ENCODE measurements around the gene ZNF436.
A peak's percentile ranks its signal among the peaks of the same experiment; 100 is the strongest.
"Not testable (repeated sequence)": the region's sequence is repeated elsewhere in the genome, so short reads cannot be mapped to it uniquely, and the experiment has no call there.

Gene ZNF436

GRCh38 chr1:23339632-23340031, 30.0 kb downstream of the ZNF436 start:
- H3K9ac ChIP-seq (ENCODE audit: low read depth, low read length) = no peak overlapping the region
- H3K4me1 ChIP-seq (ENCODE audit: insufficient read depth, low read length) = peaks cover 25% of the 10 kb centered on the region; the same call in 1 of the 2 replicates
- H3K9me3 ChIP-seq (ENCODE audit: insufficient read depth, low read depth, low read length) = no peaks in the 10 kb centered on the region
- peaks cover 41% of the 10 kb centered on the region for H3K36me3 ChIP-seq (ENCODE audit: insufficient read depth, low read depth, low read length)
- H3K27ac ChIP-seq (ENCODE audit: low read length) = no peak overlapping the region
- H3K27me3 ChIP-seq (ENCODE audit: insufficient read depth, low read length) = no peaks in the 10 kb centered on the region
- H3K4me3 ChIP-seq (ENCODE audit: low read length) = peak overlapping the region; percentile 84; the same call in 1 of the 2 replicates

GRCh38 chr1:23337869-23338268, 31.8 kb downstream of the ZNF436 start:
- Histone ChIP-seq H3K9ac (ENCODE audit: low read depth, low read length) (no peak overlapping the region), H3K9me3 (ENCODE audit: insufficient read depth, low read depth, low read length) (no peaks in the 10 kb centered on the region), H3K4me1 (ENCODE audit: insufficient read depth, low read length) (peaks cover 25% of the 10 kb centered on the region; the same call in 1 of the 2 replicates), H3K36me3 (ENCODE audit: insufficient read depth, low read depth, low read length) (peaks cover 58% of the 10 kb centered on the region), H3K27ac (ENCODE audit: low read length) (no peak overlapping the region), H3K27me3 (ENCODE audit: insufficient read depth, low read length) (no peaks in the 10 kb centered on the region), H3K4me3 (ENCODE audit: low read length) (no peak overlapping the region)

GRCh38 chr1:23331713-23332112, 37.9 kb downstream of the ZNF436 start:
- Histone ChIP-seq H3K27me3 (ENCODE audit: insufficient read depth, low read length) (no peaks in the 10 kb centered on the region), H3K4me1 (ENCODE audit: insufficient read depth, low read length) (no peaks in the 10 kb centered on the region), H3K27ac (ENCODE audit: low read length) (no peak overlapping the region), H3K9me3 (ENCODE audit: insufficient read depth, low read depth, low read length) (no peaks in the 10 kb centered on the region), H3K36me3 (ENCODE audit: insufficient read depth, low read depth, low read length) (peaks cover 93% of the 10 kb centered on the region), H3K4me3 (ENCODE audit: low read length) (no peak overlapping the region), H3K9ac (ENCODE audit: low read depth, low read length) (no peak overlapping the region)

DNA sequence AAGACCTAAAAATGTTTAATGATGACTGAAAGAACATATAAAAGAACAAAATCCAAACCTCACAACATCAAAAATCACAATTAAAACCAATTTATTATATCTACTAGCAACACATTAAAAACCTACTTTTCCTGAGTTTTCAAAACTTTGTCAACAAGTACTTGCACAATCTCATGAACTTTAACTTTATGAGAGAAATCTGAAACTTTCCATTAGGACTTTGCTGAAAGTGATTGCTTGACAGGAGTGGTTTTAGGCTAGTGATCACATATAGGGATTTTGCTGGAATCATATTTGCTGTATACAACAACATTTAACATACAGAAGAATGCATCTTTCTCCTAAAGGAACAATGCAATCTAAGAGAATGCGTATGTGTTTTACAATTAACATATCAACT, 38.8 kb downstream of the ZNF436 start:
- Histone ChIP-seq H3K36me3 (ENCODE audit: insufficient read depth, low read depth, low read length) (peaks cover 95% of the 10 kb centered on the region), H3K4me1 (ENCODE audit: insufficient read depth, low read length) (no peaks in the 10 kb centered on the region), H3K27ac (ENCODE audit: low read length) (no peak overlapping the region), H3K9me3 (ENCODE audit: insufficient read depth, low read depth, low read length) (no peaks in the 10 kb centered on the region), H3K4me3 (ENCODE audit: low read length) (no peak overlapping the region), H3K9ac (ENCODE audit: low read depth, low read length) (no peak overlapping the region), H3K27me3 (ENCODE audit: insufficient read depth, low read length) (no peaks in the 10 kb centered on the region)

DNA sequence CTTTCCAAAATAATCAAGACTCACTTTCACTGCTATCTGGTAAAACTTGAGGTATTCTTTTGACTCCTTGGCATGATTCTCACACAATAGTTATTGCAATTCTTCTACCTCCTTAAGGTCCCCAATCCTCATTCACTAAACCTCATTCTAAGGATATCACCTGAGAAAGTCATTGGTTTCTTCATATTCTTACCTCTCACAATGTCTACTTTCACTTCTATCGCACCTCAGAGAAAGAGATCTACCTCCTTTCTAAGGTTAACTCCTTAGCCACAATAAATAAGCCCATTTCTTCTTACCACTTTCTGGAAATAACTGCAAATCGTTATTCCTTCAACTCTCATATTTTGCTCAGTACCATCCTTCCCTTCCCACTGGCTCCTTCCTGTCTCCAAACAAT, 44.2 kb downstream of the ZNF436 start:
- no peaks in the 10 kb centered on the region for H3K9me3 ChIP-seq (ENCODE audit: insufficient read depth, low read depth, low read length)
- no peaks in the 10 kb centered on the region for H3K4me1 ChIP-seq (ENCODE audit: insufficient read depth, low read length)
- H3K27me3 ChIP-seq (ENCODE audit: insufficient read depth, low read length) = no peaks in the 10 kb centered on the region
- peaks cover 86% of the 10 kb centered on the region for H3K36me3 ChIP-seq (ENCODE audit: insufficient read depth, low read depth, low read length)
- H3K27ac ChIP-seq (ENCODE audit: low read length) = no peak overlapping the region
- H3K9ac ChIP-seq (ENCODE audit: low read depth, low read length) = no peak overlapping the region
- no peak overlapping the region for H3K4me3 ChIP-seq (ENCODE audit: low read length)

GRCh38 chr1:23322770-23323169, 46.9 kb downstream of the ZNF436 start:
- H3K27me3 ChIP-seq (ENCODE audit: insufficient read depth, low read length) = no peaks in the 10 kb centered on the region
- no peaks in the 10 kb centered on the region for H3K9me3 ChIP-seq (ENCODE audit: insufficient read depth, low read depth, low read length)
- H3K4me3 ChIP-seq (ENCODE audit: low read length) = no peak overlapping the region
- peaks cover 86% of the 10 kb centered on the region for H3K36me3 ChIP-seq (ENCODE audit: insufficient read depth, low read depth, low read length)
- H3K9ac ChIP-seq (ENCODE audit: low read depth, low read length) = no peak overlapping the region
- no peak overlapping the region for H3K27ac ChIP-seq (ENCODE audit: low read length)
- H3K4me1 ChIP-seq (ENCODE audit: insufficient read depth, low read length) = no peaks in the 10 kb centered on the region

DNA sequence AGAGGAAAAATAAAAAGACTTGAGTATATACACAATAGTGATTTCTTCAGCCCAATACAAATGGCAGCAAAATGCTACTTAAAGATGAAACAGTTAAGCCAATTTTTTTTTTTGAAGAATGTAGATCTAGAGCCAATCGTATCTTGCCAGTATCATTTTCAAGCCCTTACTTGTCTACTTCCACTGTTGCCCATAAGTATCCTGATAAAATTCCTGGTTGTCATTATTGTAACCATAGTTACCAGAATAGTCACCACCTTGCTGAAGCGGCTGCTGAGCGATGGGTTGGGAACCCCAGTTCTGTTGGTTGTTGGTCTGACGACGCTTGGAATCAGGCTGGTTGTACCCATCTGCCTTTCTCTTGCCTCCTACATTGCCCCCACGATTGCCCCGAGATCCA, 59.4 kb downstream of the ZNF436 start:
- not testable (repeated sequence) for H3K9me3 ChIP-seq (ENCODE audit: insufficient read depth, low read depth, low read length); H3K9ac ChIP-seq (ENCODE audit: low read depth, low read length); H3K4me3 ChIP-seq (ENCODE audit: low read length); H3K27ac ChIP-seq (ENCODE audit: low read length); H3K27me3 ChIP-seq (ENCODE audit: insufficient read depth, low read length)
- Histone ChIP-seq H3K36me3 (ENCODE audit: insufficient read depth, low read depth, low read length) (peaks cover 85% of the 10 kb centered on the region), H3K4me1 (ENCODE audit: insufficient read depth, low read length) (peaks cover 15% of the 10 kb centered on the region)

Data from iPS-20b (cell line).